NOMO-1 treated with DMSO at 0.1 percent for 48 hours (cell line): ENCODE results near the gene TLCD1.

Source experiments
- DNase-seq: peaks from one replicate; lab custom pipeline; 2025; ENCODE audit not compliant: unreplicated experiment; lab: John Stamatoyannopoulos, UW

The TLCD1 gene, protein sequence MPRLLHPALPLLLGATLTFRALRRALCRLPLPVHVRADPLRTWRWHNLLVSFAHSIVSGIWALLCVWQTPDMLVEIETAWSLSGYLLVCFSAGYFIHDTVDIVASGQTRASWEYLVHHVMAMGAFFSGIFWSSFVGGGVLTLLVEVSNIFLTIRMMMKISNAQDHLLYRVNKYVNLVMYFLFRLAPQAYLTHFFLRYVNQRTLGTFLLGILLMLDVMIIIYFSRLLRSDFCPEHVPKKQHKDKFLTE

GRCh38 chr17:28726226-28726626 lies at the start of gene TLCD1:
TLCD1 (minus strand) TSS chr17:28726233; CDS start chr17:28726097, 136 bp downstream.
- peak; percentile 57 for DNase-seq

DNA sequence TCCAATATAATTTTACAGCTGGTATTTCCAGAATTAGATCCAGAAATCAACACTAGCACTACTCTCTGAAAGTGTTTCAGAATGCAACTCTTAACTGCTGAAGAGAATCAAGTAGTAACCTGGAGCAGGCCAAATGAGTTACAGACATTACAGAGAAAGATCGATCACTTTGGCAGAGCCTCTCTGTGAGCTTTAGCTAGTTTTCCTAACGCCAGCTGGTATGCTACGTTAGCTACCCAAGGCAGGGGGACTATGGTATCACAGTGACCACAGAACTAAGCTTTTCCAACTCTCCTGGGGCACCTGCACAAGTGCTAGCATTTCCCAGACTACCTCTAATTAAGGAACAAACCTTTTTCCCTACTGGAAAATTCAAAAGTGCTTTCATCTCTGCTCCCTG lies 48.2 kb upstream of the TLCD1 start:
- no peak for DNase-seq

- no peak for DNase-seq
These were observed 47.7 kb upstream of the TLCD1 start for GRCh38 chr17:28773736-28774135.

DNA sequence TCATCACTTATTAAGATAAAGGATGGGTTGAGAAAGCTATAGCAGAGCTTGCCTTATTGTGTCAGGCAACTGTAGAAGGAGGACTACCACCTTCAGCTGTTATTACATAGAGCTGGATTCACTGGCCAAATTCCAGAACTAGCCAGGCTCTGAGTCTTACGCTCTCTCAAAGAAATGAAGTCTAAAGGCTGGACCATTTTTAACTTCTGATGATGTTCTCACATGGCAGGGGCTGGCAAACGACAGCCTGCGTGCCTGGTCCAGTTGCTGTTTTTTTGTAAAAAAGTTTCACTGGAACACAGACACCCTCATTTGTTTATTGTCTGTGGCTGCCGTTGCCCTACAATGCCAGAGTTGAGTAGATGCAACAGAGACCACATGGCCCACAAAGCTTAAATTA lies 39.0 kb upstream of the TLCD1 start:
- no peak for DNase-seq

DNA sequence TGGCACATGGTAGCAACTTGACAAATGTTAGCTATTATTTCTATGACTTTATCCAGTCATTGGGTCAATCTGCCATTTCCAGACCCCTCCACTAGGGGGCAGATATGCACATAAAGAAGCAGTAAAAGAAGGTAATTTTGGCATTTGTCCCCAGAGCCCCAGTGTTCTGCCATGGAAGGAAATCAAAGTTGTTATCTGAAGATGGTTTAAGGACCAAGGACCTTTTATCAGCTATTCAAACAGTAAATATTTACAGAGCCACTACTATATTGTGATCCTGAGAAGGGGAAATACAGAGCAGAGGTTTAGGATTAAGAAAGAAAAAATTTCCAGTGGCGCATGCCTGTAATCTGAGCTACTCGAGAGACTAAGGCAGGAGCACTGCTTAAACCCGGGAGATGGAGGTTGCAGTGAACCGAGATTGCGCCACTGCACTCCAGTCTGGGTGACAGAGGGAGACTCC lies 37.8 kb upstream of the TLCD1 start:
- peak; percentile 58 for DNase-seq

- DNase-seq = no peak
These were observed 37.2 kb upstream of the TLCD1 start for GRCh38 chr17:28763137-28763799.

DNA sequence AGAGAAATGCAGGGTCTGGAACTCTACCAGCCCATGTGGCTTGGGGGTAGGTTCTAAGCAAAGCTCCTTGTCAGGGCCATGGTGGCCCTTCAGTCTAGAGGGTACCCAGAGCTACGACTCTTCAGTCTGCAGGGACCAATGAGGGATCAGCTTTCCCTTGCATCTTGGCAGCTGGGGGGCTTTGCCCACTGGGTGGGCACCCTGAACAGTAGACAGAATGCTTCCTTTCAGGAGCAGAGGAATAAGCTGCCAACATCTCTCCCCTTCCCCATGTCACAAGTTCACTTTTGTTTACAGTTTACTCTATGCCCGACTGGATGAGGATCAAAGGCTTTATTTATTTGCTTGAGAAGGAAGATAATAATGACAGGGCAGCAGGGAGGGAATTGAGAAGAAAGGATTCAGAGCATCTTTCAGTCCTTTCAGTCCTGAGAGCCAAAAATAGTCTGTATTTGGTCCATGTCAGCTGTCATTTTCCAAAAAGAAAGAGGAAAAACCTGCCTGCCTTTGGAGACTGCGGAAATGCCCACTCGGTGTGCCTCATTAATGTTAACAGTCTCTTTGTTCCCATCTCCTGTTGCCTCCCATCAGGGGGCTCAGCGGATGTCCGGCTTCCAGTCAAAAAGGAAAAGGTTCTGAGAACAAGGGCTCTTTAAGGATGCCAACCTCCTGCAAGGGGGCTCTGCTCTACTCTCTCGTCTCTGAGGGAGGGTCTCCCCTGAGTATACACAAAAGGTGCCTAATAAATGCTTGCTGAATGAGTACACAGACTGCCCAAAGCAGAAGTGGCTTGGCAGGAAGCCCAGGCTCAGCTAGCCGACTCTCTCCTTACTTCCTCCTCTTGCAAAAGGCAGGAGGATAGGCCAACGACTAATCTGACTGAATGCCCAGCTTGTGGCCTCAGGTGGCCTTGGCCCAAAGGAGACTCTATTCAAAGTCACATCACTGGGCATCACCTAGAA lies 34.8 kb upstream of the TLCD1 start:
- peak; percentile 64 for DNase-seq

DNA sequence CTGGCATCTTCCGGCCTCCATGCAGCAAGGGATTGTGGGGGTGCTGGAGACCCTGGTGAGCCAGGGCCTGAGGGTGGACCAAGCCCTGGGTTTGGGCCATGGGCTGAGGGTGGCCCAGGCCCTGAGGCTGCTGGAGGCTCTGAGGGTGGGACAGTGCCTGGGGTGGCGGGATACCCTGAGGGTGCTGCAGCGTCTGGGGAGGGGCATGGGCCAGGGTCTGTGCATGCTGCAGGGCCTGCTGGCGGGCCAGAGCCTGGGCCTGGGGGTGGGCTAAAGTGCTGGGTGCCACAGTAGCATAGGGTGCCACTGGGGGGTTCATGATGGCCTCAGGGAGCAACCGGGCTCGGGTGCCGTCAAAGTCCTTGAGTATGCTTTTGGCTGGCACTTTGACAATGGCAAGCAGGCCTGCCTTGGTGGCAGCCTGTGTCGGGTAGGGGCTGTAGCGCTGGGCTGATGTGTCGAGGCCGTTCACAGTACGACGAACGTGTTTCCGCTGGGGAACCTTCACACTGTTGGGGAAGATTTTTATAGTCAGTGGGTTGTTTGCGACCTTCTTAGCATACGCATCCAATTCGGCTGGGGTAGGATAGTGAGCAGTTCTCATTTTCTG lies 33.3 kb upstream of the TLCD1 start:
- DNase-seq = no peak

DNA sequence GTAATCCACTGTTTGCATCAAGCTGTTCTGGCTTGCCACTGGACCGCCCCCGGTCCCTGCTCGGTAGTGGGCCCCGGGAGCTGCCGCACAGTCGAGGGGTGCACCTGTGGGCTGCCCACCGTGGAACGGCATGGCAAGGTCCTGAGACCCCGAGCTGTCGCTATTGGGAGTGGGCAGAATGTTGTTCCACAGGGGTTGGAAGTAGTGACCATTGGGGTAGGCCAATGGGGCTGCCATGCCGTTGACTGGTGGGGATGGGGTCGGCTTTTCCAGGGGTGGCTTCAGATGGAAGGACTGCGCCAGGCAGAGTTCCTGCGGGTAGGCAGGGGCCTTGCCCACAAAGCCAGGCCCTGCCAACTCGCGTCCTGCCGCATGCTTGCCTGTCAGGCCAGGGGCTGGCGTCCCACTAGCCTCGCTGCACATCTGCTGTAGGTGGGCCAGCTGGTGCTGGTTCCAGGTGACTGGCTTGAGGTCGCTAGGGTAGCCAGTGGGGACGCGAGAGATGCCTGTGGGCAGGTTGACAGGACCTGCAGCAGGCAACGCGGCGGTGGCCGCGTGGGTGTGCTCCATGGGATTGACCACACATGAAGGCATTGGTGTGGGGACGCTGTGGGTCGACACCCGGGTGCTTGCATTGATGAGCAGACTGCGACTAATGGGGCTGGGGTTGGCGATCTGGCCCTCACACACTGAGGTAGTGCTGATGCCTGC lies 32.5 kb upstream of the TLCD1 start:
- no peak for DNase-seq

DNA sequence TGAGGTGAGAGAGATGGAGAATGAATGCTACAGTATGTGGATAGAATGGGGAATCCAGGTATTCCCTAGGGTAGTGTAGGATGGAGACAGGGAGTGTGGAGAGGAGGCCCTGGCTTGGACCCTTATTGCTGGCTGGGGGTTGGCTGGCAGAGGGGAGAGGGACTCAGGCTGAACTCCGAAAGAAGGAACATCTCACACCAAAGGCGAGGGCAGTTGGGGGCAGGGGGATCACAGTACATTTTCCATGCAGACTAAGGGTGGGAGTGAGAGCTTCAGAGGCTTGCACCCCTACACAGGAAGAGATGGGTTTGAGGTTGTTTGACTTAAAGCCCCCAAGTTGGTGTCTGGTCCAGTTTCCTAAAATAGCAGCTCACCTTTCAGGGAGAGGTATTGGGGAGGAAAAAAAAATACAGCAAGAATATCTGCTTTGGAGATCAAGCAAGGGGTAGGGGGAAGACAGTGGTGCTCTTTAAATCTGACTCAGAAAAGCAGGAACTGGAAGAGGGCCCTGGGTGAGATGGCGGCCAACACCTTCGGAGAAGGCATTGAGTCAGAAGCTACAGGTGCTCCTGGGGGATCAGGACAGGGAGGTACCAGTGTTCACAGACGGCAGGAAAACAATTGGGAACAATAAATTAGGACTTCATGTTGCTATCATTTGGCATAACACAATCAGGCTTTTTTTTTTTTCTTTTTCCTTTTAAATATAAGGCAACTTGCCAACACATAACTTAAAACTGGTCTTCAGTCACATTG lies 30.2 kb upstream of the TLCD1 start:
- DNase-seq = no peak

GRCh38 chr17:28755486-28755885 lies 29.5 kb upstream of the TLCD1 start:
- DNase-seq = no peak

DNA sequence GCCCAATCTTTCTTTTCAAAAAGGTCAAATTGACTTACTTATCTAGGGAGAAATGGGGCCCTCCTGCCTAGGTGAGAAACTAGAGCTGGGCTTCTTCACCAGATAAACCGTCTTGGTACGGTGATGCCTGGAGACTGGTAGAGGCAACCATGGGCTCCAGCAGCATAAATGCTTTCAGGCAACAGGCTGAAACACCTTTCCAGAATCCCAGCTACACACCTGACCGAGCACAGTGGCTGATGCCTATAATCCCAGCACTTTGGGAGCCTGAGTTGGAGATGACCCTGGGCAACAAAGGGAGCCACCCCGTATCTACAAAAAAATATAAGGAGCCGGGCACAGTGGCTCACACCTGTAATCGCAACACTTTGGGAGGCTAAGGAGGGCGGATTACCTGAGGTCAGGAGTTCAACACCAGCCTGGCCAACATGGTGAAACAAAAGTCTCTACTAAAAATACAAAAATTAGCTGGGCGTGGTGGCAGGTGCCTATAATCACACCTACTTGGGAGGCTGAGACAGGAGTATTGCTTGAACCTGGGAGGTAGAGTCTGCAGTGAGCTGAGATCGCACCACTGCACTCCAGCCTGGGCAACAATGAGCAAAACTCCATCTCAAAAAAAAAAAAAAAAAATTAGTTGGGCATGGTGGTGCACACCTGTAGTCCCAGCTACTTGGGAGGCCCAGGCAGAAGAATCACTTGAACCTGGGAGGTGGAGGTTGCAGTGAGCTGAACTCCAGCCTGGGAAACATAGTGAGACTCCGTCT lies 25.8 kb upstream of the TLCD1 start:
- DNase-seq = no peak

DNA sequence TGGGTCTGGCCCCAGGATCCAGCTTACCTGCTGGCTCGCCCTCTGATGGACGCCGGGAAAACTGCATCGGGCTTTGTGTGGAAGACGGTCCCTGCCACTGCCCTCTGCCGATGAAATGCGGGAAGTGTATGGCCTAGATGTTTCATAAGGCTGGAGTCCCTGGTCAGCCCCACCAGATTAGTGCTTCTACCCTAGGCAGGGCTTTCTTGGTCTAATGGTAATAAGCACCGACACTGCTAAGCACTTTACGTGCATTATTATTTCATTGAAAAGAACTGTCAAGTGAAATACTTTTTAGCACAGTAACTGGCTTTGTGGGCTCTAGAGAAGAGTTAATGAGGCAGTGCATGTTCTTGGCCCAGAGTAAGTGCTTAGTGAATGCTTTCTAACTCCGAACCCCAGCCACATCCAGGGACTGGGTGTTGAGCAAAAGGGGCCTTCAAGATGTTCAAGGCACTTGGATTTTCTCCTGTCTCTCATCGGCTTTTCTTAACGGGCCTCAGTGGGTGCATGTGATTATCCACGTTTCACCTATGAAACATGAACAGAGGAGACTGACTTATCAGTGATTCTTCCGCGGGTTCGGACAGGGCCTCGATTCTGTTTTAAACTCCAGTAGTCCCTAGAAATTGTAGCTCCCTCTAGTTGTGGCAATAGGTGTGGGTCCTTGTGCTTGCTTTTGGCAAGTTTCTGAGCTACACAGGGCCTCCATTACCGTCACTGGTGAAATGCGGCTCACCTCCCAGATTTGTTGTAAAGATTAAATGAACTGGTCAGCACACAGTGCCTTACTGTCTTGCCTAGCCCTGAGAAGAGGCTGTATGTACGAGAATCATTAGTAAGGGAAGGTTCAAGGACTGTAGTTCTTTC lies 24.4 kb upstream of the TLCD1 start:
- DNase-seq = peak; percentile 79

DNA sequence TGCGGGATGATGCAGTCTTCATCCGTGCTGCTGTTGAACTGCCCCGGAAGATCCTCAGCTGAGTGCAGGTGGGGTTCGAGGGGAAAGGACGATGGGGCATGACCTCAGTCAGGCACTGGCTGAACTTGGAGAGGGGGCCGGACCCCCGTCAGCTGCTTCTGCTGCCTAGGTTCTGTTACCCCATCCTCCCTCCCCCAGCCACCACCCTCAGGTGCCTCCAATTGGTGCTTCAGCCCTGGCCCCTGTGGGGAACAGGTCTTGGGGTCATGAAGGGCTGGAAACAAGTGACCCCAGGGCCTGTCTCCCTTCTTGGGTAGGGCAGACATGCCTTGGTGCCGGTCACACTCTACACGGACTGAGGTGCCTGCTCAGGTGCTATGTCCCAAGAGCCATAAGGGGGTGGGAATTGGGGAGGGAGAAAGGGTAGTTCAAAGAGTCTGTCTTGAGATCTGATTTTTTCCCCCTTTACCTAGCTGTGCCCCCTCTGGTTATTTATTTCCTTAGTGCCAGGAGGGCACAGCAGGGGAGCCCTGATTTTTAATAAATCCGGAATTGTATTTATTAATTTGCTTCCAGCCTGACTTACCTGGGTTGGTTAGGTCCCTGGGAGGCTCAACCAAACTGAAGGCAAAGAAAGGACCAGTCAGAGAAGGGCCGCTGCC lies 23.6 kb upstream of the TLCD1 start:
- no peak for DNase-seq

GRCh38 chr17:28748852-28749515 lies 23.0 kb upstream of the TLCD1 start:
- no peak for DNase-seq

GRCh38 chr17:28747801-28748750 lies 22.0 kb upstream of the TLCD1 start:
- no peak for DNase-seq
